GM10266 (cell line): Measurements from ENCODE around the gene CLEC4M.

Source experiments
- DNase-seq: peaks from one replicate; pipeline ENCODE4 v3.0.0; 2012; ENCODE audit errors: extremely low spot score
- CTCF ChIP-seq: IDR thresholded peaks from 2 replicates; pipeline ENCODE4 v1.5.1; 2012; ENCODE audit warnings: mild to moderate bottlenecking, low read depth; ENCODE audit not compliant: control insufficient read depth, insufficient read depth; ENCODE audit errors: missing control alignments

Gene CLEC4M

GRCh38 chr19:7729211-7729610 is 33.8 kb upstream of the CLEC4M start:
- peak; percentile 23 for TF ChIP-seq CTCF
- DNase-seq = peak; percentile 50

GRCh38 chr19:7729831-7730285 is 33.2 kb upstream of the CLEC4M start:
- no peak for DNase-seq
- TF ChIP-seq CTCF = no peak

GRCh38 chr19:7730286-7731217 is 32.5 kb upstream of the CLEC4M start:
- no peak for TF ChIP-seq CTCF
- no peak for DNase-seq

GRCh38 chr19:7731218-7731595 is 31.8 kb upstream of the CLEC4M start:
- no peak for TF ChIP-seq CTCF
- DNase-seq = no peak

GRCh38 chr19:7731615-7732014 is 31.4 kb upstream of the CLEC4M start:
- TF ChIP-seq CTCF = no peak
- no peak for DNase-seq

- TF ChIP-seq CTCF = no peak
- DNase-seq = no peak
Observed at GRCh38 chr19:7732045-7732444, 31.0 kb upstream of the CLEC4M start, which contains the start of gene CLEC4G. CLEC4G (minus strand) TSS chr19:7732110; CDS start chr19:7732102, 8 bp downstream.

- no peak for TF ChIP-seq CTCF
- no peak for DNase-seq
Observed at GRCh38 chr19:7733376-7733775, 29.7 kb upstream of the CLEC4M start.
